CD4-positive, alpha-beta T cell treated with Interleukin-1 beta for 1 hour (primary cell): ENCODE data around the gene GPER1.

ENCODE experiments used
- DNase-seq, 2 donors: peaks; one replicate each; pipeline ENCODE4 v3.0.0-alpha.2; 2020 to 2022

Gene GPER1

GRCh38 chr7:1054438-1054837, 33.5 kb upstream of the GPER1 start:
- no peak for DNase-seq

GRCh38 chr7:1054861-1055450, 33.0 kb upstream of the GPER1 start:
- peak; percentile 44 to 56 for DNase-seq

GRCh38 chr7:1055491-1055955, 32.4 kb upstream of the GPER1 start:
- no peak for DNase-seq

- peak in 1 of 2 donors; percentile 20 for DNase-seq
These were observed 31.7 kb upstream of the GPER1 start for GRCh38 chr7:1055956-1056784.

GRCh38 chr7:1056785-1057410, 31.0 kb upstream of the GPER1 start:
- DNase-seq, result no peak

GRCh38 chr7:1057416-1058291, 30.3 kb upstream of the GPER1 start:
- no peak for DNase-seq

- no peak for DNase-seq
These were observed 29.6 kb upstream of the GPER1 start for GRCh38 chr7:1058311-1058710.

- peak in 1 of 2 donors; percentile 31 for DNase-seq
These were observed 29.1 kb upstream of the GPER1 start for GRCh38 chr7:1058821-1059199.

GRCh38 chr7:1059200-1060091, 28.5 kb upstream of the GPER1 start:
- peak in 1 of 2 donors; percentile 35 for DNase-seq

- DNase-seq, result peak in 1 of 2 donors; percentile 43
These were observed 27.4 kb upstream of the GPER1 start for GRCh38 chr7:1060315-1061072.

- DNase-seq, result no peak
These were observed 26.7 kb upstream of the GPER1 start for GRCh38 chr7:1061180-1061579.

GRCh38 chr7:1062296-1063294, 25.3 kb upstream of the GPER1 start:
- peak in 1 of 2 donors; percentile 69 for DNase-seq

- no peak for DNase-seq
These were observed 24.6 kb upstream of the GPER1 start for GRCh38 chr7:1063361-1063760.

GRCh38 chr7:1064581-1064980, 23.3 kb upstream of the GPER1 start:
- DNase-seq, result no peak

- DNase-seq, result no peak
These were observed 22.7 kb upstream of the GPER1 start for GRCh38 chr7:1065263-1065584.

GRCh38 chr7:1065585-1066241, 22.2 kb upstream of the GPER1 start:
- DNase-seq, result peak; percentile 81 to 84

- no peak for DNase-seq
These were observed 21.7 kb upstream of the GPER1 start for GRCh38 chr7:1066242-1066588.

- no peak for DNase-seq
These were observed 19.9 kb upstream of the GPER1 start for GRCh38 chr7:1068013-1068412.

- no peak for DNase-seq
These were observed 19.3 kb upstream of the GPER1 start for GRCh38 chr7:1068619-1069018.
